Fibroblast of skin of right quadriceps (primary cell): ENCODE measurements around the gene CCDC61.

Source experiments
- DNase-seq: peaks from one replicate; pipeline ENCODE4 v3.0.0-alpha.2; 2013

CCDC61 gene

GRCh38 chr19:46017095-46017429, 21.8 kb downstream of the CCDC61 start:
- no peak for DNase-seq

GRCh38 chr19:46017874-46018675, 22.8 kb downstream of the CCDC61 start:
- no peak for DNase-seq

GRCh38 chr19:46018729-46019251, 23.5 kb downstream of the CCDC61 start:
- no peak for DNase-seq

GRCh38 chr19:46019270-46019669, 24.0 kb downstream of the CCDC61 start:
- DNase-seq: no peak

- DNase-seq: no peak
Measured at GRCh38 chr19:46020819-46021125, 25.5 kb downstream of the CCDC61 start.

GRCh38 chr19:46021531-46022041, 26.3 kb downstream of the CCDC61 start:
- DNase-seq: no peak

- DNase-seq: no peak
Measured at GRCh38 chr19:46022061-46022430, 26.8 kb downstream of the CCDC61 start.

- no peak for DNase-seq
Measured at GRCh38 chr19:46022431-46023310, 27.4 kb downstream of the CCDC61 start, which contains the start of gene PGLYRP1. TSS of gene PGLYRP1 (minus strand) at chr19:46023053. CDS start at chr19:46023021, 32 bp downstream.

GRCh38 chr19:46023311-46023779, 28.1 kb downstream of the CCDC61 start:
- no peak for DNase-seq

- no peak for DNase-seq
Measured at GRCh38 chr19:46025835-46026234, 30.6 kb downstream of the CCDC61 start.

GRCh38 chr19:46030812-46031550, 35.7 kb downstream of the CCDC61 start:
- no peak for DNase-seq

GRCh38 chr19:46031781-46032596, 36.7 kb downstream of the CCDC61 start:
- DNase-seq: no peak

- DNase-seq: no peak
Measured at GRCh38 chr19:46032597-46033025, 37.3 kb downstream of the CCDC61 start.

GRCh38 chr19:46033401-46033800, 38.1 kb downstream of the CCDC61 start:
- DNase-seq: no peak

- DNase-seq: no peak
Measured at GRCh38 chr19:46035546-46035945, 40.3 kb downstream of the CCDC61 start.

- no peak for DNase-seq
Measured at GRCh38 chr19:46035986-46036743, 40.9 kb downstream of the CCDC61 start.

- no peak for DNase-seq
Measured at GRCh38 chr19:46036744-46037128, 41.5 kb downstream of the CCDC61 start.

GRCh38 chr19:46040125-46040524, 44.9 kb downstream of the CCDC61 start:
- DNase-seq: no peak

- no peak for DNase-seq
Measured at GRCh38 chr19:46040952-46041500, 45.8 kb downstream of the CCDC61 start, which contains the start of gene IGFL4. TSS of gene IGFL4 (minus strand) at chr19:46041002. CDS start at chr19:46040962, 40 bp downstream.

- no peak for DNase-seq
Measured at GRCh38 chr19:46042252-46042883, 47.1 kb downstream of the CCDC61 start.
